GM21515 (cell line): ENCODE results near the gene EMD.
A peak's percentile ranks its signal among the peaks of the same experiment; 100 is the strongest.
"Not testable (repeated sequence)": the region's sequence is repeated elsewhere in the genome, so short reads cannot be mapped to it uniquely, and the experiment has no call there.

ENCODE experiments used
- ATAC-seq: cut with Tn5 transposase; IDR thresholded peaks from one replicate; pipeline ENCODE4 v1.9.1; 2021; ENCODE audit not compliant: unreplicated experiment

Gene EMD

DNA sequence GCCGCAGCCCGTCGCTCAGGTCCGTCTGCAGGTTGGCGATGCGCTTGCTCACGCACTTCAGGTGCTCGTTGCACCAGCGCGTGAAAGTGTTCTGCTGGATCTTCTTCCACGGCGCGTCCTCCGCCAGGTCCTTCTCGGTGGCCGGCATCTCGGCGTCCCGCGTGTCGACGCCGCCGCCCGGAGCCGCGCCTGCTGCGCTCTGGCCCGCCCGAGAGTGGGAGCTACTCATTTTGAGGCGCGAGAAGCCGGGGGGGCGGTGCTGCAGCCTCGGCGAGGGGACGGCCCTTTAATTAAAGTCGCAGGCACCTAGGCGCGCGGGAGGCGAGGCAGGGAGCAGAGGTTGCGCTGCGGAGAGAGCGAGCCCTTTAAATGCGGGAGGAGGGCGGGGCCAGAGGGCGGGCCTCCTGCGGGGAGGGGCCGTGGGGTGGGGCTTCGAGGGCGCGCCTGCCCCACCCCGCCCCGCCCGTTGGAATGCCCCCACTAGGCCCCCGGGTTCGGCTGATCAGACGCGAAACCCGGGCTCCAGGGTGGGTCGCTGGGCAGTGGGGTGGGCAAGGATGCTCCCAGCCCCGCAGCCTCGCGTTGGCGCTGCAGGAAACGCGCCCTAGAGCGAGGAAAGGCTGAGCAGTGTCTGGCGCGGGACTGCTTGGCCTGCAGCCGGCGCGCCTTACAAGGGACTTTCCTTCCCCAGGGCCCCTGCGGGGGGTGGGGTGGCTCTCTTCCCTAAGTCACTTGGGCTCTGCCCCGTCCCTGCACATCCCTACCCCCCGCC lies 7.9 kb upstream of the EMD start:
- peak; percentile 55 for ATAC-seq

DNA sequence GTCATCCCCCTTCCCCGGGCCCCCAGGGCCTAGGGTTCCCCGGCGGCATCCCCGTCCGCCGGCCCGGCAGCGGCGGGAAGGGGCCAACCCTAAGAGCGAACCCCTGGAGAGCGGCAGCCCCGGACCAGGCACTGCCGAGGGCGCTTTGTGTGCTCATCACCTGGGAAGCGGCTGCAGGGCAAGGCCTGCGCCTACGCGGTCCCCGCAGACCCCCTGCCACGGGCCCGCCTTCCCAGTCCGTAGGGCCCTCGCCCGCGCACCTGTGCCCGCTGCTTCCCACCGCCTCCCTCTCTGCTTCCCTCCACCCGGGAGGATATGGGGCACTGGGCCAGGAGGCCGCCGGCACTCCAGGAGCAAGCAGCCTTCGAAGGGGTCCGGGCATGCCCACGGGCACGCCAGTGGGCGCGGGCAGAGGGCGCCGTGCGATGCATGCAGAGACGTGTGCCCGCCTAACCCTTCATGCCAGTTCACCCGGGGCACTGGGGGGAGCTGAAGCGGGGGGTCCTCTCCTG lies 7.2 kb upstream of the EMD start:
- ATAC-seq, result no peak

DNA sequence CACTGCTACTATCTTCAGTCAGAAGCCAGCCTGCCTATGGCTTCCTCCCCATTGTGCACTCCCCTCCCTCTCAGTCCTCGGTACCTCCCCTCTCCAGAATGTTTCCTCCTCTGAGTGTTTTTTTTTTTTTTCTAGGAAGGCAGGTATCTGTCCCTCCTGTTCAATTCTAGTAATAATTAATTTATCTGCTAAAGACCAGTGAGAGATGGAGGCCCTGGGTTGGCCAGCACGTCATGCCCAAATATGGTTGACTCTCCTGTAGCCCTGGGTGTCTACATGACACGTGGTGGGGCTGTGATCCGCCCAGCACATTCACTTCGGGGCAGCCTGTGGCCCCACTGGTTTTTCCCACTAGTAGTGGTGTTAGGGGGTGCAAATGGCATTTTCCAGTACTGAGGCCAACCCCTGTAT lies 6.5 kb upstream of the EMD start:
- no peak for ATAC-seq

GRCh38 chrX:154373340-154374306 lies 5.5 kb upstream of the EMD start:
- ATAC-seq, result no peak

DNA sequence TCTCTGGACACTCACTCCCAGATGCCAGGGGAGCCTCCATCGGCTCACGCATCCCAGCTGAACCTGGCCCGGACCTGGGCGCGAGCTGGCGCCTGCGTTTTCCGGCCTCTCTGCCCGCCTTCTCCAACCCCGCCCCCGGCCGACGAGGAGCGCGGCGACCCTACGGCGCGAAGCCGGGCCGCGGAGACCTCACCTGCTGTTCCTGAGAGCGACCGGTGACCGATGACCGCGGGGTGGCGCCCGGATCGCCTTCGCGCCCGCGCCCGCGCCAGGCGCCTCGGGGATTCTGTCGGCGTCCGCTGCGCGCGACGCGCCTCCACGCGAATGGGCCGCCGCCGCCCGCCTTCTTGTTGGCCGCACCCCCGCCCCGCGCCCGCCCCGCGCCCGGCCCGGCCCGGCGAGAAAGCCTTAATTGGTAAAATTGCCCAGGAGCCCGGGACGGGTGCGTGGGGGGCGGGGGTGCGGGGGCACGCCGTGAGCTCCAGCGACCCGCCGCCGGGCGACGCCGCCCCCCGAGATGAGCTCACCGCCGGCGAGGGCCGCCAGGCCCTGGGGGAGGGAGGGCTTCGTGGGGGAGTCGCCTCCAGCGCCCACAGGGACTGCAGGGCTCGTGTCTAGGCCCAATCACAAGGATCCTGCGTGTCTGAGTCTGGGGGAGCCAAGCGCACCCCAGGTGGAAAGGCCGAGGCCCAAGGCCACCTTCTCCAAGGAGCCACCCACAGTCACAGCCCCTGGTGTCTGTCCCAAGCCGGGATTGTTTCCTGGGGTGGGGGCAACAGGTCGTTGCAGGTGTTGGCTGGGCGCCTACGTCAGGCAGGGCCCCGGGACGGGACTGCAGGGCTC lies 4.6 kb upstream of the EMD start, which contains the start of gene FLNA:
TSS of gene FLNA (minus strand) at position 322 of the 843 bp plus-strand sequence. CDS start 3,389 bp downstream, outside the sequence.
- ATAC-seq, result no peak

GRCh38 chrX:154375156-154375504 lies 4.0 kb upstream of the EMD start:
- ATAC-seq, result no peak

DNA sequence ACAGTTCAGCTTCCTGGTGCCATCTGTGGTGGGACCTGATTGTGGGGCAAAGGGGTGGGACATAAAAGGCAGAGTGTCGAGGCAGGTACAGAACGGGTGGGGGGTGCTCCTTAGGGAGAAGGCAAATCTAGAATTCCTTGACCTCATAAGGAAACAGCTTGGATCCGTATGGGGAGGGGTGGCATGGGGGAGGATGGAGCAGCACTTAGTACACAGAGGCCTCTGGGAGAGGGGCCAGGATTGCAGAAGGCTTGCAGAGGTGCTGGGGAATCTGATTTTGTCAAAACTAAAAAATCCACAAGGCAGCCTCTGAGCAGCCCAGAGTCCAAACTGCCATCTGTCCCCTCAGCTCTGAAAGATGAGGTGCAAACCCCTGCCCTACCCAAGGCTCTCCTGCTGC lies 2.3 kb upstream of the EMD start:
- no peak for ATAC-seq

DNA sequence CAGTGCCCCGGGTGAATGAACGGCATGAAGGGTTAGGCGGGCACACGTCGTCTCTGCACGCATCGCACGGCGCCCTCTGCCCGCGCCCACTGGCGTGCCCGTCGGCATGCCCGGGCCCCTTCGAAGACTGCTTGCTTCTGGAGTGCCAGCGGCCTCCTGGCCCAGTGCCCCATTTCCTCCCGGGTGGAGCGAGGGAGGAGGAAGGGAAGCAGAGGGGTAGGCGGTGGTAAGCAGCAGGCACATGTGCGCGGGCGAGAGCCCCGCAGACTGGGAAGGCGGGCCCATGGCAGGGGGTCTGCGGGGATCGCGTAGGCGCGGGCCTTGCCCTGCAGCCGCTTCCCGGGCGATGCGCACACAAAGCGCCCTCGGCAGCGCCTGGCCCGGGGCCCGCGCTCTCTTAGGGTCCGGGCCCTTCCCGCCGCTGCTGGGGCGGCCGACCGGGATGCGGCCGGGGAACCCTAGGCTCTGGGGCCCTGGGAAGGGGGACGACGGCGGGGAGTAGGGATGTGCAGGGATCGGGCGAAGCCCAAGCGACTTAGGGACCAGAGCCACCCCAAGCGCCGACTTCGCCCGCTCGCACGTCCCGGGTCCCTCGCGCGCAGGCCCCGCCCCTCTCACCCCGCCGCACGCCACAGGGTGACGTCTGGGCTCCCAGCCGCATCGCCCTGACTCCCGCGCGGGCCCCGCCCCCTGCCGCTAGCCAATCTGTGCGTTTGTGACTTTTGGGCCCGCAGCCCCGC lies 866 bp upstream of the EMD start:
- no peak for ATAC-seq

- no peak for ATAC-seq
These were observed 465 bp downstream of the EMD start for GRCh38 chrX:154379569-154379951.

DNA sequence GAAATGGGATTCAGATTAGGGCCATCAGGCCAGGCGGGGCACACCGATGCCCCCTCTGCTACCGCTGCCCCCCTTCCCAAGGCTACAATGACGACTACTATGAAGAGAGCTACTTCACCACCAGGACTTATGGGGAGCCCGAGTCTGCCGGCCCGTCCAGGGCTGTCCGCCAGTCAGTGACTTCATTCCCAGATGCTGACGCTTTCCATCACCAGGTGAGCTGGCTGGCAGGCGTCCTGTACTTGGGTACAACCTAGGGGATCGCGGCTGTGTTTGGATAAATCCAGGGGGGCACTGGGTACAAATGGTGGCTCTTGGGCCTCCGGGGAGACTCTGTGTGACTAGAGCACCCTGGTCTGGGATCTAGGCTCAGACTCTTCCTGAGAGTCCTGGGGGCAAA lies 1.1 kb downstream of the EMD start:
- ATAC-seq, result no peak

DNA sequence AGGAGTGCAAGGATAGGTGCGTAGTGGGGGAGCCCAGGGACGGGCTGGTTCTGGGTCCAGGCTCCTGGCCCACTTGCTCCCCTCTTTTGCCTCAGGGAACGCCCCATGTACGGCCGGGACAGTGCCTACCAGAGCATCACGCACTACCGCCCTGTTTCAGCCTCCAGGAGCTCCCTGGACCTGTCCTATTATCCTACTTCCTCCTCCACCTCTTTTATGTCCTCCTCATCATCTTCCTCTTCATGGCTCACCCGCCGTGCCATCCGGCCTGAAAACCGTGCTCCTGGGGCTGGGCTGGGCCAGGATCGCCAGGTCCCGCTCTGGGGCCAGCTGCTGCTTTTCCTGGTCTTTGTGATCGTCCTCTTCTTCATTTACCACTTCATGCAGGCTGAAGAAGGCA lies 1.7 kb downstream of the EMD start:
- no peak for ATAC-seq

DNA sequence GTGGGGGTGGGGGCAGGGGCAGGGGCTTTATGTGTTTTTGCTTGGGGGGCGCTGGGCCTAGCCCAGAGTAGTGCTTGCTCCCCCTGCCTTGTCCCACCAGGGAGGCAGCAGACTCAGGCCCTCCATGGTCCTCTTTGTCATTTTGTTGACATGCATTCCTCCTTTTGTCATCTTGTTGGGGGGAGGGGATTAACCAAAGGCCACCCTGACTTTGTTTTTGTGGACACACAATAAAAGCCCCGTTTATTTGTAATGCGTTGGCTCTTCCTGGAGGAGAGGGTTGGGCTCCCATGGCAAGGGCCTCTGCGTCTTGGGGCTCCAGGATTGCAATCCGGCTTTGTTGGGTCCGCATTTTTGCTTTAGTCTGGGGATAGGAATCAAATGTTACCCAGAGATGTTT lies 2.2 kb downstream of the EMD start:
- ATAC-seq, result no peak

DNA sequence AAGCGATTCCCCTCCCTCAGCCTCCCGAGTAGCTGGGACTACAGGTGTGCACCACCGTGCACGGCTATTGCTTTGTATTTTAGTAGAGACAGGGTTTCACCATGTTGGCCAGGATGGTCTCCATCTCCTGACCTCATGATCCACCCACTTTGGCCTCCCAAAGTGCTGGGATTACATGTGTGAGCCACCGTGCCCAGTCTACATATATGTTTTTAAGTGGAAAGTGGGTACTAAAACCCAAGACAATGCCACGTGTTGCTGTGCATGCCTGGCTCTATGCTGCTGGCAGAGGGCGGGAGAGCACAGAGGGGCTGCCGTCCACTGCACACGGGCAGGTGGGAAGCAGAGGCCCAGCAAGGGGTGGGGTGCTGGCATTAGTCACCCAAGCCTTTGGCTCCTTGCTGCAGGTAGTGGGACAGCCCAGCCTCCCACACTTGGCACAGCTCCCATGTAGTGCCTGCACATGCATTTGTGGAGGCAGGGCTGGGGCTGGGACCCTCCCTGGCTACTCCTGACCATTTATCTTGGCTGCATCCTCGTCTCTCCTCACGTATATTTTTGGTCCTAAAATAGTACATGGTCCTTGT lies 3.5 kb downstream of the EMD start:
- no peak for ATAC-seq

DNA sequence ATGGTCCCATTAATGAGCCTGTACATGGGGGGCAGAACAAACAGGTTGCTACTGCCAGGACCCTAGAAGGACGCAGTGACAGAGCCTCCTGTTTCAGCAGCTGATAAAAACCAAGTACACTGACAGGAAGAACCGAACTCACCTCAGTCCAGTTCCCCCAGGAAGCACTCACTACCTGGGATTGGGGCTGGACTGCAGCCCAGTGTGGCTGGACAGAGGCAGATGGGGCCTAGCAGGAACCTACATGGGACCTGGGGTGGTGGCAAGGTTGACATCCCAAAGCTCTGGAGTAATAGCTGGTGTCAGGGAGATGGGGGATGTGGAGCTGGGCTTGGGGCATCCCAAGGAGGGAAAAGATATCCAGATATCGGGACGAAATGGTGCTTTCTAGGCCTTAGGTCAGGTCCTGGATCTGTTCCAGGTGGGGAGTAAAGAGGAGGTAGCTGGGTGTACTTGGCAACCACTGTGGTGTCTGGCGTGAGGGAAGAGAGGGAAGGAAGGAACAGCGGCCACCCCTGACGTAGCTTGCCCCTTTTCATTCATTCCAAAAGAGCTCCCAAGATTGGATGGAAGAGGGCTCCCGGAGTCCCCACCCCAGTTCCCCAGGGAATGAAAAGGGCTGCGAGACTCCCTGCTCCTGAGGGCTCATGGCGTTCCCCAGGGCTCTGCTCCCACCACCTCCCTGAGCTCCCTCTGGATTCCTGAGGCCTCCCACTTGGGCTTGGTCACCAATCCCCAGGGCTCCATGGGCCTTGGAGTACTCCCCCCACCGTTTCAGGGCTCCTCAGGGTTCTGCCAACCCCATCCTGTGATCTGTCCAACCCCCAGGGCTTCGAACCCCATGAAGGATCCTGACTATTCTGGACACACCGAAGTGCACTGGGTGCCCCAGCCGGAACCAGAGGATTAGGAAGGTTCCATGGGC lies 4.5 kb downstream of the EMD start:
- ATAC-seq, result no peak

GRCh38 chrX:154384284-154384892 lies 5.3 kb downstream of the EMD start:
- no peak for ATAC-seq

DNA sequence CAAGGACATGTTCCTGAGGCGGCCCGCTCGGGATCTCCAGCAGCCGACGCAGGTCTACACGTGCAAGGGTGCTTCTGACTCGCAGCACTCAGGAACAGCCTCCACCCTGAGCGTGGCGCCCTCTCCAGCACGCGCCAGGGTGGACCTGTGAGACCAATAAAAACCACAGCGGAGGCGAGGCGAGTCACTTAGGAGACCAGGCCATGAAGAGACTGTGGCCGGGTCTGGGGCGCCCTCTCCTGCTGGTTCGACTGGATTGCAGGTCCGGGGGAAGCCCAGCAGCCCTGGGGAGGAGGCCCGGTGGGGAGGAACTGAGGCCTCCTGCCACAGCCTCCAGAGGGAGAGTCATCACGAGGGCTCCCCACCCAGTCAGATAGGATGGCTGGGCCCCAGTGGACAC lies 9.0 kb downstream of the EMD start:
- ATAC-seq, result peak; percentile 30

DNA sequence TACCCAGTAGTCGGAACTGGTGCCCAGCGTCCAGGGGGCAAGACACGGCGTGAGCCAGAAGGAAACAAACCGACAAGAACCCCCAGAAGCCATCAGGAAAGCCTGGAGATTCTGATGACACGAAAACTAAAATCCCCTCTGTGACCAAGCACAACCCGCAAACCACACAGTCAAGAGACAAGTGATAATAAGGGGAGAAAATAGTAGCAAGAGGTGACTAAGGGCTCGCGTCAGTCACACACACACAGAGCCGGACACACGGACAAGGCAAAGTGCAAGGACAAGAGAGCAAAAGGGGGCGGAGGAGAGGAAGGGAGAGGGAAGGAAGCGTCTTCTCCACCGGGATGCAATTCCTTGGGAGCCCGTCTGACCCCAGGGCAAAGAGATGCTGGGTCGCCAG lies 9.6 kb downstream of the EMD start:
- not testable (repeated sequence) for ATAC-seq
